ENCODE measurements around the gene SIGLEC14.

DNA sequence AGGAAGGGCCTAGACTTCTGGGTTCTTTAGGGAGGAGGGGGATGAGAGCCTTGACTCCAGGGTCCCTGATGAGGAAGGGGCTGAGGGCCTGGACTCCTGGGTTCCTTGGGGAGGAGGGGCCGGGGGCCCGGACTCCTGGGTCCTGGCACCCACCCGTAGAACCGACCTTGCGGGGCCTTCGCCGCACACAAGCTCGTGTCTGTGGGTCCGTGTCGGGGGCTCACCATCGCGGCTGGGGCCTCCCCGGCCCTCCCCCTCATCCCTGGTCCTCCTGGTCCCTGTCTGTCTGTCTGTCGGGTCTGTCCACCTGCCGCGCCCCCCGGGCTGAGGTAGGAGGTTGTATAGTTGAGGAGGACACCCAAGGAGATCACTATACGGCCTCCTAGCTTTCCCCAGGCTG, 45.8 kb upstream of the SIGLEC14 start:
- TF ChIP-seq, protein P1, sequence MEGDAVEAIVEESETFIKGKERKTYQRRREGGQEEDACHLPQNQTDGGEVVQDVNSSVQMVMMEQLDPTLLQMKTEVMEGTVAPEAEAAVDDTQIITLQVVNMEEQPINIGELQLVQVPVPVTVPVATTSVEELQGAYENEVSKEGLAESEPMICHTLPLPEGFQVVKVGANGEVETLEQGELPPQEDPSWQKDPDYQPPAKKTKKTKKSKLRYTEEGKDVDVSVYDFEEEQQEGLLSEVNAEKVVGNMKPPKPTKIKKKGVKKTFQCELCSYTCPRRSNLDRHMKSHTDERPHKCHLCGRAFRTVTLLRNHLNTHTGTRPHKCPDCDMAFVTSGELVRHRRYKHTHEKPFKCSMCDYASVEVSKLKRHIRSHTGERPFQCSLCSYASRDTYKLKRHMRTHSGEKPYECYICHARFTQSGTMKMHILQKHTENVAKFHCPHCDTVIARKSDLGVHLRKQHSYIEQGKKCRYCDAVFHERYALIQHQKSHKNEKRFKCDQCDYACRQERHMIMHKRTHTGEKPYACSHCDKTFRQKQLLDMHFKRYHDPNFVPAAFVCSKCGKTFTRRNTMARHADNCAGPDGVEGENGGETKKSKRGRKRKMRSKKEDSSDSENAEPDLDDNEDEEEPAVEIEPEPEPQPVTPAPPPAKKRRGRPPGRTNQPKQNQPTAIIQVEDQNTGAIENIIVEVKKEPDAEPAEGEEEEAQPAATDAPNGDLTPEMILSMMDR (IDR thresholded peaks at IDR 0.05) = no peak
- no peak for TF ChIP-seq EP300 (IDR thresholded peaks at IDR 0.05)
- TF ChIP-seq POLR2A (IDR thresholded peaks at IDR 0.05) = no peak

Measured in sigmoid colon (tissue), 4 donors.